GM19438 (cell line): ENCODE results near the gene GPR173.

Experiments used
- ATAC-seq: cut with Tn5 transposase; IDR thresholded peaks from one replicate; pipeline ENCODE4 v1.9.1; 2021; ENCODE audit warnings: low read depth; ENCODE audit not compliant: unreplicated experiment

Gene GPR173

GRCh38 chrX:53048169-53049126 is at the start of gene GPR173:
Gene GPR173 (plus strand): TSS chrX:53048789. CDS start chrX:53076622, 27,833 bp downstream.
- no peak for ATAC-seq

GRCh38 chrX:53000447-53001135 is 48.0 kb upstream of the GPR173 start:
- no peak for ATAC-seq

- ATAC-seq: no peak
Observed at GRCh38 chrX:53001958-53002357, 46.6 kb upstream of the GPR173 start.

GRCh38 chrX:53003111-53003510 is 45.5 kb upstream of the GPR173 start:
- no peak for ATAC-seq

- no peak for ATAC-seq
Observed at GRCh38 chrX:53004038-53004437, 44.6 kb upstream of the GPR173 start.

- ATAC-seq: no peak
Observed at GRCh38 chrX:53004811-53005210, 43.8 kb upstream of the GPR173 start.

GRCh38 chrX:53005327-53005726 is 43.3 kb upstream of the GPR173 start:
- ATAC-seq: no peak

- ATAC-seq: no peak
Observed at GRCh38 chrX:53009032-53009431, 39.6 kb upstream of the GPR173 start.

- no peak for ATAC-seq
Observed at GRCh38 chrX:53013291-53013690, 35.3 kb upstream of the GPR173 start.

- no peak for ATAC-seq
Observed at GRCh38 chrX:53018627-53019026, 30.0 kb upstream of the GPR173 start.

- ATAC-seq: no peak
Observed at GRCh38 chrX:53022381-53022780, 26.2 kb upstream of the GPR173 start.

- no peak for ATAC-seq
Observed at GRCh38 chrX:53028678-53029077, 19.9 kb upstream of the GPR173 start.

- ATAC-seq: no peak
Observed at GRCh38 chrX:53031380-53031779, 17.2 kb upstream of the GPR173 start.

GRCh38 chrX:53036149-53036548 is 12.4 kb upstream of the GPR173 start:
- no peak for ATAC-seq

GRCh38 chrX:53039236-53039635 is 9.4 kb upstream of the GPR173 start:
- ATAC-seq: no peak

- no peak for ATAC-seq
Observed at GRCh38 chrX:53044995-53045394, 3.6 kb upstream of the GPR173 start.

- ATAC-seq: no peak
Observed at GRCh38 chrX:53047228-53047627, 1.4 kb upstream of the GPR173 start.

- no peak for ATAC-seq
Observed at GRCh38 chrX:53049127-53049517, 533 bp downstream of the GPR173 start.

GRCh38 chrX:53050841-53051240 is 2.3 kb downstream of the GPR173 start:
- no peak for ATAC-seq

GRCh38 chrX:53055244-53055849 is 6.8 kb downstream of the GPR173 start:
- no peak for ATAC-seq

GRCh38 chrX:53056292-53056691 is 7.7 kb downstream of the GPR173 start:
- no peak for ATAC-seq
